CD14-positive monocyte (primary cell): ENCODE results near the gene PIR. TPM values are rescaled to one million over a fixed set of nuclear protein-coding genes. Genes with fewer than 3 reads are reported as not detected.

Experiments used
- DNase-seq, 3 donors: peaks; one replicate each; pipeline ENCODE4 v3.0.0-alpha.2; 2011 to 2022
- H2AFZ ChIP-seq: 2 replicates; pipeline ENCODE4 v1.6.0; 2012; ENCODE audit warnings: mild to moderate bottlenecking, low read depth, low read length, inconsistent platforms; ENCODE audit not compliant: insufficient read depth, poor library complexity, severe bottlenecking
- H3K27ac ChIP-seq, 2 donors: 1 replicate in 1 of 2; 2 replicates in 1 of 2; pipeline ENCODE4 v1.5.1; 2012 to 2013; ENCODE audit warnings: low read length in 2 of 2, control low read depth in 1 of 2, inconsistent platforms in 1 of 2, low read depth in 1 of 2, mild to moderate bottlenecking in 1 of 2
- H3K27me3 ChIP-seq, 2 donors: one replicate each; pipeline versions ENCODE4 v1.6.0 to v1.6.1; 2011 to 2013; ENCODE audit warnings: low read length in 2 of 2; ENCODE audit not compliant: control insufficient read depth in 2 of 2, insufficient read depth in 2 of 2
- H3K36me3 ChIP-seq, 2 donors: replicated peaks in 1 of 2; 1 replicate in 1 of 2; 2 replicates in 1 of 2; pipeline versions ENCODE4 v1.5.1 to v1.6.1; 2012 to 2013; ENCODE audit warnings: low read length in 2 of 2, control low read depth in 1 of 2, inconsistent platforms in 1 of 2, mild to moderate bottlenecking in 1 of 2; ENCODE audit not compliant: insufficient read depth in 2 of 2, control insufficient read depth in 1 of 2
- H3K4me1 ChIP-seq, 2 donors: 1 replicate in 1 of 2; 2 replicates in 1 of 2; pipeline versions ENCODE4 v1.5.1 to v1.6.1; 2012 to 2013; ENCODE audit warnings: low read length in 2 of 2, control low read depth in 1 of 2, inconsistent platforms in 1 of 2, mild to moderate bottlenecking in 1 of 2, moderate library complexity in 1 of 2; ENCODE audit not compliant: insufficient read depth in 2 of 2, control insufficient read depth in 1 of 2
- H3K4me2 ChIP-seq: replicated peaks from 2 replicates; pipeline ENCODE3; 2012; ENCODE audit warnings: low read length, moderate library complexity, mild to moderate bottlenecking; ENCODE audit not compliant: poor library complexity, severe bottlenecking; ENCODE audit errors: extremely low read depth
- H3K4me3 ChIP-seq, 3 experiments: fragments of 200-600 bp in 1 of 3; sonication (generic) in 1 of 3; replicated peaks in 1 of 3; 1 replicate in 2 of 3; 2 replicates in 1 of 3; pipeline ENCODE4 v1.5.1; 2011 to 2013; ENCODE audit warnings: low read length in 3 of 3, mild to moderate bottlenecking in 3 of 3, control low read depth in 2 of 3, low read depth in 2 of 3, inconsistent platforms in 1 of 3, moderate library complexity in 1 of 3
- H3K79me2 ChIP-seq: 2 replicates; pipeline ENCODE4 v1.6.0; 2012; ENCODE audit warnings: mild to moderate bottlenecking, control low read depth, inconsistent platforms, low read length, moderate library complexity; ENCODE audit not compliant: insufficient read depth
- H3K9ac ChIP-seq: 2 replicates; pipeline ENCODE4 v1.6.0; 2017; ENCODE audit warnings: low read length, mild to moderate bottlenecking; ENCODE audit not compliant: insufficient read depth, poor library complexity, severe bottlenecking
- H3K9me3 ChIP-seq, 2 donors: replicated peaks in 1 of 2; 1 replicate in 1 of 2; 2 replicates in 1 of 2; pipeline versions ENCODE4 v1.5.1 to v1.6.1; 2012 to 2013; ENCODE audit warnings: low read length in 2 of 2, control low read depth in 1 of 2; ENCODE audit not compliant: control insufficient read depth in 1 of 2, insufficient read depth in 1 of 2
- H4K20me1 ChIP-seq: 2 replicates; pipeline ENCODE4 v1.6.0; 2012; ENCODE audit warnings: mild to moderate bottlenecking, low read length, control low read depth, moderate library complexity; ENCODE audit not compliant: insufficient read depth
- H3K27ac Mint-ChIP-seq, 7 donors: one replicate each; pipeline ENCODE4 v1.8.0; 2020; ENCODE audit warnings: mild to moderate bottlenecking in 7 of 7, mixed read lengths in 7 of 7, moderate library complexity in 6 of 7, inconsistent platforms in 2 of 7
- H3K27me3 Mint-ChIP-seq, 3 donors: one replicate each; pipeline ENCODE4 v1.8.0; 2021 to 2022; ENCODE audit warnings: low read depth in 3 of 3, mild to moderate bottlenecking in 3 of 3, mixed read lengths in 3 of 3, moderate library complexity in 3 of 3, inconsistent platforms in 1 of 3
- H3K36me3 Mint-ChIP-seq, 2 donors: one replicate each; pipeline ENCODE4 v1.8.0; 2020; ENCODE audit warnings: mixed read lengths in 2 of 2, inconsistent platforms in 1 of 2, mild to moderate bottlenecking in 1 of 2
- H3K4me1 Mint-ChIP-seq: one replicate; pipeline ENCODE4 v1.8.0; 2020; ENCODE audit warnings: mild to moderate bottlenecking, mixed read lengths
- H3K4me3 Mint-ChIP-seq, 2 donors: one replicate each; pipeline ENCODE4 v1.8.0; 2020; ENCODE audit warnings: mild to moderate bottlenecking in 2 of 2, mixed read lengths in 2 of 2, moderate library complexity in 1 of 2
- H3K9me3 Mint-ChIP-seq, 7 donors: one replicate each; pipeline ENCODE4 v1.8.0; 2020 to 2022; ENCODE audit warnings: mixed read lengths in 7 of 7, mild to moderate bottlenecking in 6 of 7, moderate library complexity in 6 of 7, inconsistent platforms in 2 of 7
- WGBS: methylation state at CpG from one replicate; pipeline ENCODE4 v1.1.5; 2013; ENCODE audit warnings: missing lambda C conversion rate; ENCODE audit not compliant: insufficient coverage; 5-methylcytosine and 5-hydroxymethylcytosine counted together
- intact Hi-C, 2 donors: fragments of 100-400 bp; cut with micrococcal nuclease; formaldehyde crosslinking; loops; one replicate each; pipeline versions ENCODE4 v1.15.0 to v1.15.1; 2023
- polyA plus RNA-seq, 3 donors: library from polyadenylated mRNA; depleted of rRNA in 1 of 3; unstranded in 2 of 3; stranded (reverse) in 1 of 3; fragments of 300-500 nt in 2 of 3; fragments of >200 nt in 1 of 3; fragmentation: Illumina TruSeq in 2 of 3; gene quantifications; 1 replicate in 2 of 3; 2 replicates in 1 of 3; pipeline ENCODE4 v1.2.3, GENCODE V29; 2012 to 2021
- TF ChIP-seq, protein P1 (sequence below): fragments of 200-600 bp; IDR thresholded peaks from one replicate; pipeline ENCODE4 v1.8.0; 2022; ENCODE audit warnings: antibody characterized with exemption, mild to moderate bottlenecking

The PIR gene
- polyA plus RNA-seq, 3 donors, result 0.05 to 0.23 TPM; not detected in 1

DNA sequence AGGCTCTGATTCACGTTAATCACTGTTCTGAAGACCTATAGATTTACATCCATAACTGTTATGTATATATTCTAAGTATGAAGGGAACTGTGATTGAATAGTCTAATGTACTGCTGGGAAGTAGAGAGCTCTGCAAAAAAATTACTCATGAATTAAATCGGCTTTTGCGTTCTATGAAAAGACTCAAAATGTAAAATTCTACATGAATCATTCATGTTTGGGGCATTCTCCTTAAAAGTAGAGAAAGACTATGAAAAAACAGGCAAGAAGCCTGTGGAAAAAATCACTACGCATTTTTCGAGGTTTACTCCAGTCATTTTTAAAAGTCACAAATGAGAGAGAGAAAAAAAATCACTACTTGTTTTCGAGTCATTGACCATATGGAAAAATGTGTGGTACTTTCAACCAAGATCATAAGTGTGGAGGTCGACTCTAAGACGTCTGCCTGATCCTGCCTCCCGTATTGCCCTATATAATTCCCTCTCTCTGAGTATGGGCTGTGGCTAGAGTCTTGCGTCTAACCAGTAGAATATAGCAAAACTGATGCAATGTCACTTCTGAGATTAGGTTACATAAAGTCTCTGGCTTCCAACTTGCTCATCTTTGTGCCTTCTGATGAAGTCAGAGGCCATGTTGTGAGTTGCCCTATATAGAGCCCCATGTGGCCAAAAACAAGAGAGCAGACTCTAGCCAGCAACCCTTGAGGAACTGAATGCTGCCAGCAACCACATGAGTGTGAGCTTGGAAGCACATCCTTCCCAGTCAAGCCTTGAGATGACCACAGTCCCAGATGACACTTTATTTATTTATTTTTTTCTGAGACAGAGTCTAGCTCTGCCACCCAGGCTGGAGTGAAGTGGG lies 76.8 kb downstream of the PIR start:
- WGBS, result no CpG with 5 or more reads among the region's 10 CpGs
- Mint-ChIP-seq H3K36me3 (no peaks in the 10 kb centered on the region), H3K27me3 (peaks cover 0 to 25% (median 0%) of the 10 kb centered on the region in 3 donors), H3K4me3 (no peak overlapping the region), H3K4me1 (peaks cover 6% of the 10 kb centered on the region), H3K27ac (no peak overlapping the region), H3K9me3 (peaks cover 2 to 10% (median 5%) of the 10 kb centered on the region in 7 donors)
- peaks cover 0 to 22% of the 10 kb centered on the region in 2 donors for H3K27me3 ChIP-seq
- no peaks in the 10 kb centered on the region for H3K4me1 ChIP-seq
- H4K20me1 ChIP-seq, result no peaks in the 10 kb centered on the region
- H3K36me3 ChIP-seq, result no peaks in the 10 kb centered on the region
- intact Hi-C loops, result no loop called here
- TF ChIP-seq, protein P1, sequence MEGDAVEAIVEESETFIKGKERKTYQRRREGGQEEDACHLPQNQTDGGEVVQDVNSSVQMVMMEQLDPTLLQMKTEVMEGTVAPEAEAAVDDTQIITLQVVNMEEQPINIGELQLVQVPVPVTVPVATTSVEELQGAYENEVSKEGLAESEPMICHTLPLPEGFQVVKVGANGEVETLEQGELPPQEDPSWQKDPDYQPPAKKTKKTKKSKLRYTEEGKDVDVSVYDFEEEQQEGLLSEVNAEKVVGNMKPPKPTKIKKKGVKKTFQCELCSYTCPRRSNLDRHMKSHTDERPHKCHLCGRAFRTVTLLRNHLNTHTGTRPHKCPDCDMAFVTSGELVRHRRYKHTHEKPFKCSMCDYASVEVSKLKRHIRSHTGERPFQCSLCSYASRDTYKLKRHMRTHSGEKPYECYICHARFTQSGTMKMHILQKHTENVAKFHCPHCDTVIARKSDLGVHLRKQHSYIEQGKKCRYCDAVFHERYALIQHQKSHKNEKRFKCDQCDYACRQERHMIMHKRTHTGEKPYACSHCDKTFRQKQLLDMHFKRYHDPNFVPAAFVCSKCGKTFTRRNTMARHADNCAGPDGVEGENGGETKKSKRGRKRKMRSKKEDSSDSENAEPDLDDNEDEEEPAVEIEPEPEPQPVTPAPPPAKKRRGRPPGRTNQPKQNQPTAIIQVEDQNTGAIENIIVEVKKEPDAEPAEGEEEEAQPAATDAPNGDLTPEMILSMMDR, result no peak
- H3K9me3 ChIP-seq, result peaks cover 0 to 6% of the 10 kb centered on the region in 2 donors
- DNase-seq, result no peak
- no peak overlapping the region for H3K4me3 ChIP-seq
- H3K4me2 ChIP-seq, result no peak overlapping the region
- no peaks in the 10 kb centered on the region for H3K79me2 ChIP-seq
- H2AFZ ChIP-seq, result no peak overlapping the region
- H3K27ac ChIP-seq, result no peak overlapping the region
- H3K9ac ChIP-seq, result no peak overlapping the region

DNA sequence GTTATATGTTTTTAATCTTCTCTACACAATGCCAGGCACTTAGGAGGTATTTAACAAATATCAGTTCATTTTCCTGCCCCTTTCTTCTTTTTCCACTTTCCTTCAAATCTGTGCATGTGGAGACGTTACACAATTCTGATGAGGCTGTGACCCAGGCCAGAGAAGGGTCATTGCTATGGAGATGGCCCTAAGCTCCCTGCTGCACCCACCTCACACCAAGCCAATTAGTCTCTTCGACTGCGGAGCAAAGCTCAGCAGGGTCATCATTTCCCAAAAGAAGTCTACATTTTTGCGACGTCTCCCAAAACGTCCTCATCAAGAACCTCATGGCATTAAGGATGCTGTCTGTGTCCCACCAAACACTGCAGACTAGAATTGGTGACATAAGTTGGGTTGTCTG lies 80.0 kb downstream of the PIR start:
- peaks cover 6% of the 10 kb centered on the region for H3K4me1 Mint-ChIP-seq
- DNase-seq, result no peak
- no peak overlapping the region for H3K4me3 Mint-ChIP-seq
- no peaks in the 10 kb centered on the region for H3K36me3 Mint-ChIP-seq
- TF ChIP-seq, protein P1, result no peak
- H3K27ac Mint-ChIP-seq, result no peak overlapping the region
- H3K27me3 Mint-ChIP-seq, result peaks cover 0 to 25% (median 2%) of the 10 kb centered on the region in 3 donors
- no peak overlapping the region for H3K9ac ChIP-seq
- no peaks in the 10 kb centered on the region for H4K20me1 ChIP-seq
- no peak overlapping the region for H3K27ac ChIP-seq
- peaks cover 2 to 13% (median 5%) of the 10 kb centered on the region in 7 donors for H3K9me3 Mint-ChIP-seq
- 83% methylated on average over 1 of the region's 6 CpGs for WGBS
- H3K9me3 ChIP-seq, result peaks cover 0 to 6% of the 10 kb centered on the region in 2 donors
- H3K4me3 ChIP-seq, result no peak overlapping the region
- H3K4me2 ChIP-seq, result no peak overlapping the region
- H3K79me2 ChIP-seq, result no peaks in the 10 kb centered on the region
- H3K4me1 ChIP-seq, result no peaks in the 10 kb centered on the region
- no peak overlapping the region for H2AFZ ChIP-seq
- H3K27me3 ChIP-seq, result peaks cover 0 to 19% of the 10 kb centered on the region in 2 donors
- H3K36me3 ChIP-seq, result no peaks in the 10 kb centered on the region
- intact Hi-C loops, result no loop called here
